ENCODE measurements around the gene WDR86.

- TF ChIP-seq BHLHE40 (IDR thresholded peaks at IDR 0.05; ENCODE audit: borderline replicate concordance), result no peak
- no peak for TF ChIP-seq SP1 (IDR thresholded peaks at IDR 0.05)
- TF ChIP-seq CTBP1 (IDR thresholded peaks at IDR 0.05; ENCODE audit: borderline replicate concordance), result no peak
- TF ChIP-seq LEF1 (IDR thresholded peaks at IDR 0.05; ENCODE audit: borderline replicate concordance), result no peak
- TF ChIP-seq FOXM1 (IDR thresholded peaks at IDR 0.05; ENCODE audit: borderline replicate concordance), result no peak
- no peak for TF ChIP-seq L3MBTL2 (conservative IDR thresholded peaks at IDR 0.05)
- TF ChIP-seq TARDBP (IDR thresholded peaks at IDR 0.05), result no peak
- TF ChIP-seq ARNT (IDR thresholded peaks at IDR 0.05), result no peak
- TF ChIP-seq FOXK2 (IDR thresholded peaks at IDR 0.05), result no peak
- no peak for TF ChIP-seq PKNOX1 (IDR thresholded peaks at IDR 0.05)
- TF ChIP-seq SUZ12 (IDR thresholded peaks at IDR 0.05), result no peak
Observed at GRCh38 chr7:151451156-151451555, 41.3 kb upstream of the WDR86 start.

Data from HEK293T (cell line).